ENCODE measurements around the gene MYOZ3.

The MYOZ3 gene

DNA sequence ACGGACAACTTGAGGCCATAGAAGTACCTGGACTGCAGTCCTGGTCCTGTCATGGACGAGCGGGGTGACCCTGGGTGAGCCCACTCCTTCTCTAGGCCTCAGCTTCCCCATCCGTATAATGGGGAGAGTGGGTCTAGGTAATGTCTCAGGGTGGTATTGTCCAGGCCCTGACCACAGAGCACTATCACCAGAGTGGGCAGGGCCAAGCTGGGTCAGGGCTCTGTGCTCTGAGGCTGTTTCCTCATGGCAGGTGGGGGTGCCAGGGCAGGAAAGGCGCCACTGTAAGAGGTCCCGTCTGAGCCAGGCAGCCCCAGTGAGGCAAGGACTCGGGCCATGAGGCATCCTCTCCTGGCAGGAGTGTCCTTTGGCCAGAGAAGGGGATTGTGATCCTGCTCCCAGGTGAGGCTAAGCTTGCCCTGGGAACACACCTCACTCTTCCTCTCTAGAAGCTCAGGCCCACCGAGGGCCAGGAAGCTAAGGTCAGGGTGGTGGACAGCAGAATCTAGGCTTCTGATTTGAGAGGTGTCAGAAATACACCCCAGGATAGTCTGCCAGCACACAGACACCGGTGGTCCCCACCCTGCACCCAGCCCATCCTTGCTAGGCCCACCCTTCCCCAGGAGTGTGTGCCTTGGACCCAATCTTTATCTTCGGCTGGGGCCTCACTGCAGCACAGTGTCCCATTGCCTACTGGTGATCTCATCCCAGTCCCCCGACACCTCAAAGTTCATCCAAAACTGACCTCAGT, 1.5 kb upstream of the MYOZ3 start:
- DNase-seq: no peak

DNA sequence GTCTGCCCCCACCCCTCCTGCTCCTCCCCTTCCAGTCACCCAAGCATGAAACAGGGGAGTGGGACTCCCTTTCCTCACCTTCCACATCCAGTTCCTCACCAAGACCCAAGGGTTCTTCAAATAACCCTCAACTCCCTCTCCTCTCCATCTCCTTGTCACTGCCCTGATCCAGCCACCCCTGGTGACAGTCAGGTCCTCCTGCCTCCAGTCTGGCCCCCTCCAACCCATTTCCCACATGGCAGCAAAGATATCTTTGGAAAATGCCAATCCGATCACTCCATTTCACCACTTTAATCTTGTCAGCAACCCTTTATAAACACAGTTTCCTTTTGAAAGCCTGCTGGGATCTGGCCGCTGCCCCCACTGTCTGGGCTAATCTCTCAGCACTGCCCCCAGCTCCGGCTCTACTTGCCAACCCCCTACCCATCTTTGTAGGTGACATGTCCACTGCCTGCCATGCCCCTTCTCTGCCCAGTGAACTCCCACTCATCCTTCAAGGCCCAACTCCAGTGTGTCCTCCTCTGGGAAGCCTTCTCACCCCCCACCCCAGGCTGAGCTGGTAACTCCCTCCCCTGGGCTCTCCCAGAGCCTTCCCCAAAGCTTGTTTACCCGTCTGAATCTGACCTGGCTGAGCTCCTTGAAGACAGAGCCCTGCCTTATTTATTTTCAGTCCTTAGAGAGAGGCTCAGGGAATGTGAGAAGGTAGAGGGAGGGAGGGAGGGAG, 781 bp upstream of the MYOZ3 start:
- DNase-seq: no peak

DNA sequence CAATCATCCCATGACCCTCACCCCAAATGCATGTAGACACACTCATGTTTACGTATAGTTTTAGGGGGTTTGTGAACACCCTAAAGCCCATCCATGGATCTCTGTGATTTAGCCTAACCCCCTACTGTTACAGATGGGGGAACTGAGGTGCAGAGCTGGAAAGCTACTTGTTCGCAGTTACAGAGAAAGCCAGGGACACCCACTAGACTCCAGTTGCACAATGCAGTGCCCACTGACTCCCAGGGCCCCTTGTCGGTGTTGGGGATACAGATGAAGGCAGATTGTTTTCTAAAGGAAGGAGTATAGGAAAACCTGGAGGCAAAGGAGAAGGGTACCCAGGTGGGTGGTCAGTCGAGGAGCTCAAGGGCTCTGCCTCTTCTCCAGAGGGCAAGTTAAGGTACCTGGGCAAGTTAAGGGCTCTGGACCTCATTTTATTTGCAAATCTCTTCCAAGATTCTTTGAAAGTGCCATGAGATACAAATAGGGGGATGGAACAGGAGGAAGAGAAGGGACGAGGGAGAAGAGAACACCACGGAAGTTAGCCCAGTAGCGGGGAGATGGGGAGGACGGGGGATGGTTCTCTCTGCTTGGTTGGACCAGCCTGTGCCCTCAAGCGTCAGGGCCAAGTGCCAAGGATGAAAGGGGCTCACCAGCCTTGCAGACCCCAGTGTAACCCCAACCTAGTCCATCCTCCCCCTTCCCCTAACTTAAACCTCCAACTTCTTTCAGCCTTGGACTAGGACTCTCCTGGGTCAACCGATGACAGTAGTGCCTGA, 958 bp downstream of the MYOZ3 start:
- DNase-seq: no peak

DNA sequence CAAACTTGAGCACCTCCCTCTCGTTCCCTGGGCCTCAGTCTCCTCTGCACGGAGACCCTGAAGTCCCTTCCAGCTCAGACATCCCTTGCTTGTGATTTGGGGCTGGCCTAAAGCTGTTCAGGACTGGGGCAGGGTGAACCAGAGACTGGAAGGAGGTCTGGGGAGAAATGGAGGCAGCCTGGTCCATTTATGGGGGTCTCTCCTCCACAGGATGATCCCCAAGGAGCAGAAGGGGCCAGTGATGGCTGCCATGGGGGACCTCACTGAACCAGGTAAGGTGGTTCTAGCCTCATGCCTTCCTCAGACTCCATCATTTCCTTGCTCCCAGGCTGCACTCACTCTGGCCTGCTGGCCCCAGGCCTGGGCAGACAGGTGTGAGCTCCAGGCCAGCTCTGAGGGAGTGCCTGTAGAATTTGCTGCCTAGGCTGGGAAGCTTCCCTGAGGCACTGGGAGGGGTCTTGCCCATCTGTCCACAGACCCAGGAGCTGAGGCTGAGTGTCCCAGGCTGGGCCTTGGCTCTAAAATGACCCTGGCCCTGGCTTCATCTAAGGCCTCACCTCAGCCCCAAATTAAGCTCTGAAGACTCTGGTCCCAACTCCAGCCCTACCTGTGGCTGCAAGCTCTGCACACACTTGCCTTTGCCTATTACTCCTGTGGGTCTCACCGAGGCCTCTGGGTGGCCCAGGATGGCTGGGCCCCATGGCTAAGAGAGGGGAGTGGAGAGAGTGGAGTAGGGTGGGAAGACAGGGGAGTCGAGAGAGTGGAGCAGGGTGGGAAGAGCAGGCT, 1.9 kb downstream of the MYOZ3 start:
- DNase-seq: no peak

DNA sequence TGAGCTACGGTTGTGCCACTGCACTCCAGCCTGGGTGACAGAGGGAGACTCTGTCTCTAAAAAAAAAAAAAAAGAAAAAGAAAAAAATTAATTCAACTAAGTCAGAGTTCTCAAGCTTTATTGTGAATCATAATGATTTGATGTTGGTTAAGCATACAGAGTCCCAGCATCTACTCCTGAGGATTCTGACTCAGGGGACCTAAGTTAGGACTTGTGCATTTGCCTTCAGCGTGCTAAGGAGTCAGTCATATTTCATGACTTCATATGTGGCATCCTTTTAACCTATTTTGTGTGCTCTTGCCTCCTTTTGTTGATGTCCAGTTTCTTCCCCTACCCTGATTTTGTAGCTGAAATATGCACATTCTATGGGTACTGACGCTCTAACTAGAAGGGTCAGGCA, 2.9 kb downstream of the MYOZ3 start:
- no peak for DNase-seq

DNA sequence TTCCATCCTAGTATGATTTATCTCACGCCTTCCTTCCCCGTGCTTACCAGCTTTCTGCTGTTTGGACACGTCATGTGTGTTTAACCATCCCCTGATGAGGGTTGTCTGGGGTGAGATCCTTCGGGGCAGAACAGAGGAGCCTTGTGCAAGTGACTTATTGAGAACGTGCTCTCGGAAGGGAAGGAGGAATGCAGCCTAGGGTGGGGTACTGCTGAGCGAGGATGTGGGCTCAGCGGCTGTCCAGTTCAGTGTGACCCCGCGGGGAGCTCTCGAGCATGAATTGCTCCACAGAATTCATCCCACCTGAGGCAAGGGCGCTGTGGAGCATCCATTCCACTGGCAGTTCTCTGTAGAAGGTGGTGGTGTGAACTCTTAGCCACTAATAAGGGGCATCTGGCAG, 4.0 kb downstream of the MYOZ3 start:
- DNase-seq: no peak

DNA sequence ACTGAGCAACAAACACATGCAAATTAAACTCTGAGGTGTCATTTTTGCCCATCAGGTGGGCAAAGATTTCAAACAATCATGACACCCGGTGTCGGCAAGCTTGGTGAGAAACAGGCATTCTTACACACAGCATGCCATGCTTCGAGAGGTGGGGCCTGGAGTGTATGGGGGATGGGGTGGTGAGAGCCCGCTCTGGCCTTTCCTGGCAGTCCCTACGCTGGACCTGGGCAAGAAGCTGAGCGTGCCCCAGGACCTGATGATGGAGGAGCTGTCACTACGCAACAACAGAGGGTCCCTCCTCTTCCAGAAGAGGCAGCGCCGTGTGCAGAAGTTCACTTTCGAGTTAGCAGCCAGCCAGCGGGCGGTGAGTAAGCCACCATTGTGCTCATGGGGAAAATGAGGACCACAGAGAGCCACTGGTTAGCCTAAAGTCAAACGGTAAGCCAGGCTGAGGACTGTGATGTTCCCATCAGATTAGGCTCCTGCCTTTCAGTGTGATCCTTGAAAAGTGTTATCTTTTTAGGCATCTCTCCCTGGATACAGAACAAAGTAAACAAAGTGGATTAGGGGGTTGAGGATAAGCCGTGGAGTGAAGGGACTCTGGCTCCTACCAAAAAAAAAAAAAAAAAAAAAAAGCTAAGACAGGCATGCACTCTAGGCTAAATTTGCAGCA, 9.4 kb downstream of the MYOZ3 start:
- DNase-seq: no peak

DNA sequence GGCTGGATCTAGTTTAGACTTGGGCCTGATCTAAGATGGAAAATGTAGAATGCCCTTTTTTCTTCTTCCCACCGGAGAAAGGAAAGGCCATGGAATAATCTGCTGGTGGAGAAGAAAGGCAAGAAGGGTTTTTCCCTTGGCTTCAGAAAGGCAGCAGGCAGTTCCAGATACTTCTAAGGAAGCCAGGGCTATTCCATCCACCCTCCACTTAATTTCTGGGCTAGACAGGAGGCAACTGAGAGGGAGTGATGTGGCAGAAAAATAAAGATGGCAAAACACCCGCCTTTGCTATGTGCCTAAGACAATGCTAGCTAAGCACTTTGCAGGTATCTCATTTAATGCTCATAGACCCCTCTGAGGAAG, 9.9 kb downstream of the MYOZ3 start:
- no peak for DNase-seq

DNA sequence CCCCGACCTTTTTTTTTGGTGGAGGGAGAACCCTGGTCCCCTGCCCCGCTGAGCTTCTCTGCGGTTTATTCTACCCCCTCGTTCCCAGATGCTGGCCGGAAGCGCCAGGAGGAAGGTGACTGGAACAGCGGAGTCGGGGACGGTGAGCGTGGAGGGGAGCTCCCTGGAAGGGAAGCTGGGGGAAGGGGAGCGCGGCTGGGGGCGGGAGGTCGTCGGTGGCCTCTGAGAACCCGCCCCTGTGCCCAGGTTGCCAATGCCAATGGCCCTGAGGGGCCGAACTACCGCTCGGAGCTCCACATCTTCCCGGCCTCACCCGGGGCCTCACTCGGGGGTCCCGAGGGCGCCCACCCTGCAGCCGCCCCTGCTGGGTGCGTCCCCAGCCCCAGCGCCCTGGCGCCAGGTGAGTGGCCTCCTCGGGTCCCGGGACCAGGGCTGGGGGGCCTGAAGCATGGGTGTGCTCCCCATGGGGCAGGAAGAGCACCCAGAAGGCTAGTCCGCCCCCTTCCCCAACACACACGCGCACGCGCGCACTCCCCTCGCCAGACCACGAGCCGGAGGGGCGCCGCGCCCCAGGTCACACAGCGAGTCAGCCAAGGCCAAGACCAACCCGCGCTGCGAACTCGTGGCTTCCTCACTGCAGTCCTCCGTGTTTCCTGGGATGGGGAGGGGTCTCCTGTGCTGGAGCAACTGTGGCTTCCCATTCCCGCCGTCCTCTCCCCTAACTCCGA, 10.6 kb downstream of the MYOZ3 start:
- DNase-seq: no peak

DNA sequence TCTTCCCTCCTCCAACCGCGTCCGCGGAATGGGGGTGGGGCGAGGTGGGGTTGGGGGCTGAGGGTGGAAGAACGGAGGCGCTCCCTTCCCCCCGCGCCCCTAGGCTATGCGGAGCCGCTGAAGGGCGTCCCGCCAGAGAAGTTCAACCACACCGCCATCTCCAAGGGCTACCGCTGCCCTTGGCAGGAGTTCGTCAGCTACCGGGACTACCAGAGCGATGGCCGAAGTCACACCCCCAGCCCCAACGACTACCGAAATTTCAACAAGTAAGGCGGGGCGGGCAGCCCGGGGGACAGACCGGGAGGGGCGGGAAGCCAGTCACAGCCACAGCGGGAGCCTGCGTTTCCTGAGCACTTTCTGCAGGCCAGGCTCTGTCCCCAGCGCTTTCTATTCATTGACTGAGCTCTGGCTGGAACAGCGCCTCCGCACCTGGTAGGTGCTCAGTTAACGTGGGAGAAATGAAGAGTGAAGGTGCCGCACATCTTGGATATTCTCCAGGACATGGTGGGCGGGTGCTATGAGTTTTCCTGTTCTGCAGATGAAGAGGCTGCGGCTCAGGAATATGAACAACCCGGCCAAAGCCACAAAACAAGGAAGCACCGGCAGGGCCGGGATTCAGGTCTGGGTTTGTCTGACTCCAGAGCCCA, 11.3 kb downstream of the MYOZ3 start:
- no peak for DNase-seq

DNA sequence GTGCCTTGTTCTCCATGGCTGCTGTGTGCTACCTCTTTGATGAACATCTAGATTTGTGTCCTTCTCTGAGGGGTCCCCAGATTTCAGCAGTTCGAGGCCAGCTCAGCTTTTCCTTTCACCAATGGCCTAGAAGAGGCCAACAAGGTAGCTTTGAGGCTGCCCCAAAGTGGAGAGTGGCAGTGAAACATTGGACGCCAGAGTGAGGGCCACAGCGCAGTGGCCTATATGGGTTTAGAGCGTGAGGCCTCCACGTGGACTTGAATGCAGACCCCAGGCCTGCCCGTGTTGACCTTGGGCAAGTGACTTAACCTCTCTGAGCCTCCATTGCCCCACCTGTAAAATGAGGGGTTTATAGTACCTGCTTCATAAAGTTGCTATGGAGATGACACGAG, 11.8 kb downstream of the MYOZ3 start:
- no peak for DNase-seq

DNA sequence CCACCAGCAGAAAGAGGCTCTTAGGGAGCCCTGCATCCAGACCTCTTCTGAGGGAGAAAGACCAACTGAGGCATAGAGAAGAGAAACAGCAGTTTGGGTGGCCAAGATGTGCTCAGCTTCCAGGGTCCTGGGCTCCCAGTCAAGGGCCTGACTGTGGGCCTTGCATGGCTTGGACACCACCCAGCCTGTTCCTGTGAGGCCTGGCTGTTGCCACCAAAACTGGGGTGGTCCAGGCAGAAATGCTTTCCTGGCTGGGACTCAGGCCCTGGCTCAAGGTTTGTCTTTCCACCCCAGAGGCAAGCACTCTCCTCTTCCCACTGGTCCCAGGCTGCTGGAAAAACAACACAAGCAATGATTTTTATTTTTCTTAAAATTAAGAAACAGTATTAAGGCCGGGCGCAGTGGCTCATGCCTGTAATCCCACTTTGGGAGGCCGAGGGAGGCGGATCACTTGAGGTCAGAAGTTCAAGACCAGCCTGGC, 13.3 kb downstream of the MYOZ3 start:
- DNase-seq: no peak

DNA sequence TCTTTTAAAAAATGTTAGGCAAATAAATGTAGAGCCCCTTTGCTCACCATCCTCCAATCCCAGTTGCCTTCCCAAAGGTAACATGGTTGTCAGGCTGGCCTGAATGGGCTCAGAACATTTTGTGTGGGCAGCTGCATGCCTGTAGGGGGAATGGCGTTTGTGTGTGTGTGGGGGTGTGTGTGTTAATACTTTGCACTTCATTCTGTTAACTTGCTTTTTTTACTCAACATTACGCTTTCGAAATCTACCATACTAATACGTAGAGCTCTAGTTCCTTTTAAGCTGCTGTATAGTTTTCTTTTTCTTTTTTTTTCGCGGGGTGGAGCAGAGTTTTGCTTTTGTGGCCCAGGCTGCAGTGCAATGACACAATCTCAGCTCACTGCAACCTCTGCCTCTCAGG, 14.0 kb downstream of the MYOZ3 start:
- DNase-seq: no peak

DNA sequence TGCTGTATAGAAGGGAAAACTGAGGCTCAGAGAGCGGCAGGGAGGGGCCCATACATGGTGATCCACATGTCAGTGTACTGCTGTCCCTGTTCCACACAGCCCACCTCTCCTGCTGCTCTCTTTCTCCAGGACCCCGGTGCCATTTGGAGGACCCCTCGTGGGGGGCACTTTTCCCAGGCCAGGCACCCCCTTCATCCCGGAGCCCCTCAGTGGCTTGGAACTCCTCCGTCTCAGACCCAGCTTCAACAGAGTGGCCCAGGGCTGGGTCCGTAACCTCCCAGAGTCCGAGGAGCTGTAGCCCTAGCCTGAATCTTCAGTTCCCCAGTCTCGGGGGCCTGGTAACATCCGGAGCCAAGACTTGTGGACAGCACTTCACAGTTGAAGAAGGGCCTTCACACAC, 15.5 kb downstream of the MYOZ3 start:
- DNase-seq: no peak

DNA sequence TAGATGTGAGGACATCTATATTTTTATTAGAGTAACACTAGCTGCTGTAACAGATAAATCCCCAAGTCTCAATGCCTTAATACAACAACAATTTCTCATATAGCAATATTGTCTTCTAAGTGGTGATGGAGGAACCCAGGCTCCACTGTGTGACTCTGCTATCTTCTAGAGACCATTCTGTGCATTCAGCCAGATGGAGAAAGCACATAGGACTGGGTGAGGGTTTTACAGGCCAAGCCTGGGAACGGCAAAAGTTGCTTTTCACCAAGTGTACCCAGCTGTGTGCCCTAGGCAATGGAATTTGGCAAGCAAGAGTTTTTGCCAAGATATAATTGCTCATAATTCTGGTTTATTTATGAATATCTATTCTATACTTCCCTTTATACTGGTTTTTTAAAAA, 28.1 kb downstream of the MYOZ3 start:
- DNase-seq: no peak

DNA sequence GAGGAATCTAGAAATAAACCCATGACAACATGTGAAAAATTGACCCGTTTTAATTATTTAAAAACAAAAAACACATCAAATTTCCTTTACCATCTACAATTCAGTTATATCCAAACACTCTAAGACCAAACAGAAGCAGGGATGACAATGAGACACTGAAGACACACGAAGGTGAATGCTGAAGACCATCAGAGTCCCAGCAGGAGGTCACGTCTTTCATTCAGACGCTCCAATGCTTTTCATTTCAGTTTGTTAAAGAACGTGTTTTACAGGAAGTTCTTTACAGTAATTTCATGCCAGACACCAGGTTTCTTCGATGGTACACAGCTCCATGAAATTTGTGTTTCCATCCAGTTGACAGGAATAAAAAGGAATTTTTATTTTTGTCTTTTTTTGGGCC, 29.7 kb downstream of the MYOZ3 start:
- DNase-seq: no peak

DNA sequence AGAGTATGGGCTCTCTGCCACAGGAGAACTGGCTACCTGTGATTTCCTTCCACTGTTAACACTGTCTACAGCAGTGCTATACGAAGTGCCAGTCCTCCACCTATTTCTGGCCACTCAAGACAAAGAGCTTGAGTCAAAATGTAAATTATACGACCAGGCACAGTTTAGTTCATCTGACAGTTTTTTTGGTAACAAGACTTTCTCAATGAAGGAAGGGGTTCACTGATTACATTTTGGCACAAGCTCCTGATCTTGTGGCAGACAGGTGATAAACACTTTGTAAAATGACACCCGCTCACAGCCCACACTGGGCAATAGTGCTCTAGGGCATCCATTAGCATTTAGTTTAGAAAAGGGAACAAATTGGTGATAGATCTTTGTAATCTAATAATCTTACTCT, 31.2 kb downstream of the MYOZ3 start:
- peak; percentile 5 for DNase-seq

DNA sequence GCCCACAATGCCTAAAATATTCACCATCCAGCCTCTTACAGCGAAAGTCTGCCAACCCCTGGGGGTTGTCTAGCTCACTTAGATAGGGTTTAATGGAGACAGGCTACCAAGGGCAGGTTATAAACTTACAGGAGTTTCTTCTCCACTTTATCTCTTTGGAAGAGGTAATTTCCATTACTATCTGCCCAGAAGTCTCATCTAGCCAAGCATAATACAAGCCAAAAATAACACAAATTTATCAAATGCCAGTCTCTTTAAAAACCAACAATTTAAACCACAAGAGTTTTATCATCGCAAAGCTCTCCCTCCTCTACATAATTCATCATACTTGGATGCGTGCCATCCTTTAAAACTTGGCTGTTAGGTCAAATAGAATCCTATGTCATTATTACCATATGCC, 33.6 kb downstream of the MYOZ3 start:
- no peak for DNase-seq

DNA sequence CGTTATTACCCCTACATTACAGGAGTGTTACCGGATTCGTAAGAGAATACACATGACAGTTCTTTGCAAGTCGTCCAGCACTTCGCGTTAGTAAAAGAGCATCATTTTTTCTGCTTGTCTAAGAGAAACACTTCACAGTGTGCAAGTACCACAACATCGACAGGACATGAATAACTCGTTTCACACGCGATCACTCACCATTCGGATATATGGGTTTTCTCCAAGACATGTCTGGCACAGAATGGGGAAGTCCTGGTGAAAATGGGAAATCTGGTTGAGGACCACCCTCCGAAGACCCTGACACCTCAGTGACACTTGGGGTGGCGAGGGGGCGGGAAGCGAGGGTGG, 39.2 kb downstream of the MYOZ3 start:
- no peak for DNase-seq

DNA sequence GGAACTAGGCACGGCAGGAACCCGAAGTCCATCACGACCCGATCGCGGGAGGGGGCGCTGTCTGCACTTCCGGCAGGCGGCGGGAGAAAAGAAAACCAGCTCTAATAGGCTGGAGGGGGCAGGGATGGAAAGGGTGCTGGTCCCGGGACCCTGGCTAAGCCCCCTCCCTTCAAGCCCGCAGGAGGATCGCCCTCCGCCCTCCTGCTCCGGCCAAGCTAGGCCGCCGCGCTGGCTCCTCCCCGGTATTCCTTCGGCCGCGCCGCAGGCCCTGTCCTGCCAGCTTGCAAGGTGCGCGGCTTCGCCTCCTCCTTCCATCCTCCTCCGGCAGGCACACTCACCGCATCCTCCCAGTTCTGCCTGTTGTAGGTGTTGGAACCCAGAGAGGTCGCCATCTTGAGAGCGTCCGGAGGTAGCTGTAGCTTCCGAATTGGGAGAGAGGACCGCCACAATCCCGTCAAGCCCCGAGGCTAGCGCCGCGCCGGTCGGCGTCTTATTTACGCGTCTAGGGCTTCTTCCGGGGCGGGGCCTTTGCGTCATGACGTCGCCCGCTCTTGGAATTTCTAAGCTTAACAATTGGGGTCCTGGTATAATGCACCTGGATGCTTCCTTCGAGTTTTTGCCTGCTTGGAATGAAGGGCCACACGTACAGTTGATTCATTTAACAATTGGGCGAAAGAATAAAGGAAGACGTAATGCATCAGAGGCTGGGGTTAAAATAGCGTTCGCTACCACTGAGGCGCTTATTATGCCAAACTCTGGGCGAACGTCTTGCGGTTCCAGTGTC, 39.7 kb downstream of the MYOZ3 start, which contains the start of gene RBM22:
TSS of gene RBM22 (minus strand) at position 469 of the 784 bp plus-strand sequence. CDS start at position 392, 77 bp downstream.
- peak; percentile 52 for DNase-seq

Data from NCI-H2107 (cell line).